ENCODE data around the gene TMEM150A.

TMEM150A gene

DNA sequence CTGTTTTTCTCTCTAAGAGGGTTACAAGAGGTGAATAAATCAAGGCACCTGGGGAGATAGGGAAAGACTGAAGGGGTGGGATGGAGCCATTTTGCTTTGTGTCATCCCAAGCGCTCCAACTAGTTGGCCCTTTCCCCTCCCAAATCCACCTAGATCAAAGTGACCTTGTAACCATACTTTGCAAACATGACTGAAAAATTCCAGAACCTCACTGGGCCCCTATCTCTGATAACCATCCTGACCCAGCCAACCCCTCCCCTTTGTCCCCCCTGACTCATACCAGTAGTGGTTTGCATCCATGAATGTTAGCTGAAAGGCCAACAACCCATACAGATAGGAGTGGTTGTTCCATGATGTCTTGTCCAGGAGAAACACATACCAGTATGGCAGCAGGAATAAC lies 44.3 kb downstream of the TMEM150A start:
- DNase-seq (ENCODE audit: low read depth): no peak
- TF ChIP-seq, protein P1, sequence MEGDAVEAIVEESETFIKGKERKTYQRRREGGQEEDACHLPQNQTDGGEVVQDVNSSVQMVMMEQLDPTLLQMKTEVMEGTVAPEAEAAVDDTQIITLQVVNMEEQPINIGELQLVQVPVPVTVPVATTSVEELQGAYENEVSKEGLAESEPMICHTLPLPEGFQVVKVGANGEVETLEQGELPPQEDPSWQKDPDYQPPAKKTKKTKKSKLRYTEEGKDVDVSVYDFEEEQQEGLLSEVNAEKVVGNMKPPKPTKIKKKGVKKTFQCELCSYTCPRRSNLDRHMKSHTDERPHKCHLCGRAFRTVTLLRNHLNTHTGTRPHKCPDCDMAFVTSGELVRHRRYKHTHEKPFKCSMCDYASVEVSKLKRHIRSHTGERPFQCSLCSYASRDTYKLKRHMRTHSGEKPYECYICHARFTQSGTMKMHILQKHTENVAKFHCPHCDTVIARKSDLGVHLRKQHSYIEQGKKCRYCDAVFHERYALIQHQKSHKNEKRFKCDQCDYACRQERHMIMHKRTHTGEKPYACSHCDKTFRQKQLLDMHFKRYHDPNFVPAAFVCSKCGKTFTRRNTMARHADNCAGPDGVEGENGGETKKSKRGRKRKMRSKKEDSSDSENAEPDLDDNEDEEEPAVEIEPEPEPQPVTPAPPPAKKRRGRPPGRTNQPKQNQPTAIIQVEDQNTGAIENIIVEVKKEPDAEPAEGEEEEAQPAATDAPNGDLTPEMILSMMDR (conservative IDR thresholded peaks at IDR 0.05; ENCODE audit: control insufficient read depth, insufficient read depth, low read depth, low read length): no peak
- no peak overlapping the region for H3K4me3 ChIP-seq (ENCODE audit: control insufficient read depth, low read depth, low read length)

GRCh38 chr2:85557130-85557529 lies 45.4 kb downstream of the TMEM150A start:
- H3K4me3 ChIP-seq (ENCODE audit: control insufficient read depth, low read depth, low read length): no peak overlapping the region
- no peak for DNase-seq (ENCODE audit: low read depth)
- TF ChIP-seq, protein P1 (conservative IDR thresholded peaks at IDR 0.05; ENCODE audit: control insufficient read depth, insufficient read depth, low read depth, low read length): no peak

GRCh38 chr2:85554980-85555612 lies 47.4 kb downstream of the TMEM150A start:
- H3K4me3 ChIP-seq (ENCODE audit: control insufficient read depth, low read depth, low read length): no peak overlapping the region
- TF ChIP-seq, protein P1 (conservative IDR thresholded peaks at IDR 0.05; ENCODE audit: control insufficient read depth, insufficient read depth, low read depth, low read length): no peak
- DNase-seq (ENCODE audit: low read depth): no peak

- DNase-seq (ENCODE audit: low read depth): no peak
- TF ChIP-seq, protein P1 (conservative IDR thresholded peaks at IDR 0.05; ENCODE audit: control insufficient read depth, insufficient read depth, low read depth, low read length): no peak
These were observed 49.3 kb downstream of the TMEM150A start for GRCh38 chr2:85553184-85553583.

GRCh38 chr2:85551698-85552678 lies 50.5 kb downstream of the TMEM150A start:
- no peak overlapping the region for H3K4me3 ChIP-seq (ENCODE audit: control insufficient read depth, low read depth, low read length)
- TF ChIP-seq, protein P1 (conservative IDR thresholded peaks at IDR 0.05; ENCODE audit: control insufficient read depth, insufficient read depth, low read depth, low read length): peak; percentile 95
- peak; percentile 78 for DNase-seq (ENCODE audit: low read depth)

More at GRCh38 chr2:85553184-85553583, 49.3 kb downstream of the TMEM150A start:
- H3K4me3 ChIP-seq (ENCODE audit: control insufficient read depth, low read depth, low read length): no peak overlapping the region

GRCh38 chr2:85550486-85550885 lies 52.0 kb downstream of the TMEM150A start:
- no peak for DNase-seq (ENCODE audit: low read depth)
- H3K4me3 ChIP-seq (ENCODE audit: control insufficient read depth, low read depth, low read length): no peak overlapping the region

More at GRCh38 chr2:85550486-85550885, 52.0 kb downstream of the TMEM150A start:
- TF ChIP-seq, protein P1 (conservative IDR thresholded peaks at IDR 0.05; ENCODE audit: control insufficient read depth, insufficient read depth, low read depth, low read length): no peak
